HG02623 (cell line): Measurements from ENCODE around the gene PELI1.
"Not testable (repeated sequence)": the region's sequence is repeated elsewhere in the genome, so short reads cannot be mapped to it uniquely, and the experiment has no call there.

Source experiments
- ATAC-seq: cut with Tn5 transposase; IDR thresholded peaks from one replicate; pipeline ENCODE4 v1.9.1; 2021; ENCODE audit warnings: moderate library complexity; ENCODE audit not compliant: unreplicated experiment

The PELI1 gene

GRCh38 chr2:64124168-64124567 is 20.1 kb downstream of the PELI1 start:
- no peak for ATAC-seq

GRCh38 chr2:64123740-64124139 is 20.5 kb downstream of the PELI1 start:
- no peak for ATAC-seq

GRCh38 chr2:64122358-64122757 is 21.9 kb downstream of the PELI1 start:
- no peak for ATAC-seq

- ATAC-seq, result no peak
These were observed 23.3 kb downstream of the PELI1 start for GRCh38 chr2:64120928-64121327.

- no peak for ATAC-seq
These were observed 24.2 kb downstream of the PELI1 start for GRCh38 chr2:64120008-64120407.

GRCh38 chr2:64119369-64119768 is 24.9 kb downstream of the PELI1 start:
- ATAC-seq, result no peak

- ATAC-seq, result no peak
These were observed 28.2 kb downstream of the PELI1 start for GRCh38 chr2:64115808-64116598.

- ATAC-seq, result no peak
These were observed 29.3 kb downstream of the PELI1 start for GRCh38 chr2:64114912-64115277.

GRCh38 chr2:64114063-64114911 is 29.9 kb downstream of the PELI1 start:
- peak; percentile 47 for ATAC-seq

- no peak for ATAC-seq
These were observed 32.2 kb downstream of the PELI1 start for GRCh38 chr2:64112016-64112415.

GRCh38 chr2:64111426-64111825 is 32.8 kb downstream of the PELI1 start:
- ATAC-seq, result no peak

- no peak for ATAC-seq
These were observed 35.5 kb downstream of the PELI1 start for GRCh38 chr2:64108666-64109241.

GRCh38 chr2:64106481-64106880 is 37.7 kb downstream of the PELI1 start:
- ATAC-seq, result no peak

- ATAC-seq, result no peak
These were observed 38.4 kb downstream of the PELI1 start for GRCh38 chr2:64105670-64106461.

- ATAC-seq, result no peak
These were observed 39.3 kb downstream of the PELI1 start for GRCh38 chr2:64104933-64105332.

- not testable (repeated sequence) for ATAC-seq
These were observed 41.5 kb downstream of the PELI1 start for GRCh38 chr2:64102736-64103135.

GRCh38 chr2:64101141-64101591 is 43.1 kb downstream of the PELI1 start:
- no peak for ATAC-seq

GRCh38 chr2:64100584-64100983 is 43.6 kb downstream of the PELI1 start:
- not testable (repeated sequence) for ATAC-seq

- ATAC-seq, result no peak
These were observed 49.4 kb downstream of the PELI1 start for GRCh38 chr2:64094663-64095382.

GRCh38 chr2:64093341-64093740 is 50.9 kb downstream of the PELI1 start:
- ATAC-seq, result no peak
